Dermis blood vessel endothelial cell (primary cell): ENCODE results near the gene TMEM196. TPM values are rescaled to one million over a fixed set of nuclear protein-coding genes. Genes with fewer than 3 reads are reported as not detected.
"Not testable (repeated sequence)": the region's sequence is repeated elsewhere in the genome, so short reads cannot be mapped to it uniquely, and the experiment has no call there.

Experiments used
- DNase-seq: peaks from one replicate; pipeline ENCODE4 v3.0.0; 2010
- total RNA-seq: library from RNA; depleted of rRNA; stranded (reverse); fragments of >200 nt; gene quantifications from 2 replicates; pipeline ENCODE4 v1.2.3, GENCODE V29; 2014

The TMEM196 gene
- total RNA-seq, 1 donor from 2014 or later, result not detected

- no peak for DNase-seq
These were observed 67.8 kb downstream of the TMEM196 start for GRCh38 chr7:19705663-19706062.

GRCh38 chr7:19701471-19701870 is 71.9 kb downstream of the TMEM196 start:
- DNase-seq, result no peak

GRCh38 chr7:19700936-19701335 is 72.5 kb downstream of the TMEM196 start:
- no peak for DNase-seq

- DNase-seq, result no peak
These were observed 75.1 kb downstream of the TMEM196 start for GRCh38 chr7:19698331-19698730.

- DNase-seq, result no peak
These were observed 76.5 kb downstream of the TMEM196 start for GRCh38 chr7:19696926-19697325.

GRCh38 chr7:19692111-19692828 is 81.1 kb downstream of the TMEM196 start:
- no peak for DNase-seq

GRCh38 chr7:19690736-19691135 is 82.7 kb downstream of the TMEM196 start:
- DNase-seq, result no peak

- not testable (repeated sequence) for DNase-seq
These were observed 84.3 kb downstream of the TMEM196 start for GRCh38 chr7:19689130-19689529.

GRCh38 chr7:19681596-19681995 is 91.8 kb downstream of the TMEM196 start:
- no peak for DNase-seq

GRCh38 chr7:19677180-19677579 is 96.2 kb downstream of the TMEM196 start:
- no peak for DNase-seq

- DNase-seq, result no peak
These were observed 97.6 kb downstream of the TMEM196 start for GRCh38 chr7:19675816-19676215.

GRCh38 chr7:19674266-19674960 is 99.0 kb downstream of the TMEM196 start:
- no peak for DNase-seq

GRCh38 chr7:19670806-19671205 is 102.6 kb downstream of the TMEM196 start:
- no peak for DNase-seq

Other genes with a start within 250 kb of the TMEM196 start
- 21.1 and 28.2 TPM in 2 replicates for gene POLR1F, start 64.6 kb downstream of the TMEM196 start, total RNA-seq